ENCODE results near the gene PBX3. TPM values are rescaled to one million over a fixed set of nuclear protein-coding genes. Genes with fewer than 3 reads are reported as not detected.

The PBX3 gene
- total and polyA plus RNA-seq, 10 of the 15 experiments (the other 5 are each of a cell fraction or from before 2014, with no cell fraction given) = 6.7 to 146 (median 22.2) TPM

GRCh38 chr9:125889476-125890419 is 142.6 kb downstream of the PBX3 start:
- Histone ChIP-seq H3K9me3 (replicated peaks; ENCODE audit: control insufficient read depth, insufficient read depth, low read length) (no peaks in the 10 kb centered on the region), H3K27ac (ENCODE audit: control insufficient read depth, insufficient read depth) (no peak overlapping the region), H3K4me3 (peak overlapping the region; percentile 89), H3K9ac (ENCODE audit: control insufficient read depth, insufficient read depth, low read length) (peak overlapping the region; percentile 54), H2AFZ (ENCODE audit: control insufficient read depth, low read depth, low read length) (peak overlapping the region; percentile 69), H3K4me1 (ENCODE audit: control insufficient read depth, insufficient read depth, low read length) (peaks cover 7% of the 10 kb centered on the region; the same call in 1 of the 2 replicates), H4K20me1 (ENCODE audit: control insufficient read depth, insufficient read depth) (peaks cover 4% of the 10 kb centered on the region; the same call in 1 of the 2 replicates), H3K27me3 (replicated peaks in 1 of 2; ENCODE audit: control insufficient read depth in 2 of 2, insufficient read depth in 2 of 2, low read length in 1 of 2) (no peaks in the 10 kb centered on the region), H3K36me3 (ENCODE audit: control insufficient read depth in 2 of 2, insufficient read depth in 2 of 2, low read length in 1 of 2) (no peaks in the 10 kb centered on the region), H3K79me2 (ENCODE audit: control insufficient read depth, insufficient read depth, low read length) (peaks cover 17% of the 10 kb centered on the region), H3K4me2 (ENCODE audit: control insufficient read depth, insufficient read depth) (peak overlapping the region; percentile 99)
- FAIRE-seq (peak; percentile 7), DNase-seq (ENCODE audit: low read depth, low spot score) (no peak), ATAC-seq (peak; percentile 79)
- ChIA-PET SMC1A (ENCODE audit: uncharacterized antibody, unreplicated experiment) (interaction anchor here (0.7 kb wide), 1 partner anchor 315 kb away, joined by 3 read pairs; no protein-coding TSS in a partner anchor), CTCF (no interaction called here), POLR2A (interaction anchor here (0.5 to 1.0 kb wide), 2 partner anchors 12 to 624 kb away, joined by 3 to 5 read pairs; no protein-coding TSS in a partner anchor), RAD21 (ENCODE audit: unreplicated experiment) (no interaction called here)
- 15% methylated on average over 39 of the region's 71 CpGs for whole genome bisulfite sequencing (ENCODE audit: insufficient coverage, insufficient replicate concordance, low lambda C conversion rate, missing lambda C conversion rate)
- in situ Hi-C loops (cut with MboI) (no loop called here), intact Hi-C loops (cut with micrococcal nuclease; ENCODE audit: unreplicated experiment) (loop anchor here (10.0 kb wide), 1 partner anchor 125 kb away; no protein-coding TSS in a partner anchor)
- TF ChIP-seq POU2F2 (IDR thresholded peaks at IDR 0.05; ENCODE audit: borderline replicate concordance, low read depth, low read length) (peak; percentile 19; the same call in 1 of the 3 replicates), IKZF2 (IDR thresholded peaks at IDR 0.05) (peak; percentile 37 to 59; a peak in 2 of 4 replicates), NR2F1 (conservative IDR thresholded peaks at IDR 0.05) (peak; percentile 41; the same call in 1 of the 2 replicates), ZNF274 (IDR thresholded peaks at IDR 0.05; ENCODE audit: insufficient read depth, insufficient read length) (no peak), IKZF1 (conservative IDR thresholded peaks at IDR 0.05) (0 out of 2 replicates have a peak, but pooled peaks have one; percentile 18), IRF3 (IDR thresholded peaks at IDR 0.05) (no peak), E2F8 (IDR thresholded peaks at IDR 0.05; ENCODE audit: low read depth, partially characterized antibody) (peak; percentile 28), BHLHE40 (IDR thresholded peaks at IDR 0.05; ENCODE audit: borderline replicate concordance in 1 of 2, low read depth in 2 of 2, low read length in 1 of 2) (0 out of 4 replicates have a peak, but pooled peaks of 1 of the 2 experiments have one; percentile 0), RAD51 (IDR thresholded peaks at IDR 0.05) (0 out of 2 replicates have a peak, but pooled peaks have one; percentile 13)
- no TSS peak for BruUV-seq (replicated peaks)
